ENCODE measurements around the gene MYO1G.
A peak's percentile ranks its signal among the peaks of the same experiment; 100 is the strongest.

Gene MYO1G

DNA sequence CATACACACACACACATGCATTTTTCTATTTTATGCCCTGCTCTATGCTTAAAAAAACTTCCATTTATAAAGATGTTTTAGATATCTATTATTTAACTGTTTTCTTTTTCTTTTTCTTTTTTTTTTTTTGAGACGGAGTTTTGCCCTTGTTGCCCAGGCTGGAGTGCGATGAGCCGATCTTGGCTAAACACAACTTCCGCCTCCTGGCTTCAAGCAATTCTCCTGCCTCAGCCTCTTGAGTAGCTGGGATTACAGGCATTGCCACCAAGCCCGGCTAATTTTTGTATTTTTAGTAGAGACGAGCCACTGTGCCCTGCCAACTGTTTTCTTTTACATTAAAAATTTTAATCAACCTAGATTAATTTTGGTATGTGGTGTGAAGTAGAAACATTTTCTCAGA, 47.9 kb downstream of the MYO1G start:
- no peak for DNase-seq

DNA sequence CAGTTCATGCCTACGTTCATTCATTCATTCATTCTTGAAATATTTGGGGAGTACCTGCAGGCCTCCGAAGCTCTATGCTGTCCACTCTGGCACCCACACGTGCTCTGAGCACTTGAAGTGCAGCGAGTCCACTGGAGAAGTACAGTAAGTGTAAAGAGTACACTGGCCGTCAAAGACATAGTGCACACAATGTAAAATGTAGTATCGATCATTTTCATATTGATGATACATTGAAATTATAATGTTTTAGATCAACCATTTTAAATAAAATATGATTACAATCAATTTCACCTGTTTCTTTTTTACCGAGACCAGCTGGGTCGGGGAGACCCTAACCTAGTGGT, 56.5 kb downstream of the MYO1G start:
- no peak for DNase-seq

DNA sequence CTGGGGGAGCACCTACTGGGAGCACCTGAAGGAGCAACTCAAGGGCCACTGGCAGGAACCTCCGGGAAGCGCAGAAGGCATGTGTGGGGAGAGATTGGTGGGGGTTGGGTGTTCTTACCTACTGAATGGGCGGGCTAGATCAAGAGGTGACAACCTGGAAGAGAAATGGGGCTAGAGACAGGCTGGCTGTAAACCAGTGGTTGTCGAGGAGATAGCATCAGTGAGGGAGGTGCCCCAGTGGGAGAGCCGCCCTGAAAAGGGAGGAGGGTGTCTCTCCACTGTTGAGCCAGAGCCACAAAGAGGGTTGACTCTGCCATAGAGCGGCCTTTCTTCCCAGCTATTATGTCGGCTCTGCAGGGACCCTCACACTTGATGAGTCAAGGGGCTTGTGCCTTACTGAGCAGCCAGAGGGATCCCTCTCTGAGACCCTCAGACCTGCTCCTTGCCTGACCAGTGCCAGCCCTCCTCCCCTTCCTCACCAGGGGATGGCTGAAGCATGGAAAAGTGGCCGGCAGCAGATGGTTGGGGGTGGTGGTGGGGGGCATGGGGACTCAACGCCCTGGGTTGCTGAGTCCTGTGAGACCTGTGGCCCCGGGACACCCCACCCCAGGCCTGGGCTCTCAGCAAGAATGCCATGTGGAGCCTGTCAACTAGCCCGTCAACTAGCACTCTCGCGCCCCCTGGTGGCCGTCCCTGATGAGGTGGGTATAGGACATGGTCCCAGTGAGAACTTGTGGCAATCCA, 57.0 kb downstream of the MYO1G start:
- peak; percentile 62 for DNase-seq

DNA sequence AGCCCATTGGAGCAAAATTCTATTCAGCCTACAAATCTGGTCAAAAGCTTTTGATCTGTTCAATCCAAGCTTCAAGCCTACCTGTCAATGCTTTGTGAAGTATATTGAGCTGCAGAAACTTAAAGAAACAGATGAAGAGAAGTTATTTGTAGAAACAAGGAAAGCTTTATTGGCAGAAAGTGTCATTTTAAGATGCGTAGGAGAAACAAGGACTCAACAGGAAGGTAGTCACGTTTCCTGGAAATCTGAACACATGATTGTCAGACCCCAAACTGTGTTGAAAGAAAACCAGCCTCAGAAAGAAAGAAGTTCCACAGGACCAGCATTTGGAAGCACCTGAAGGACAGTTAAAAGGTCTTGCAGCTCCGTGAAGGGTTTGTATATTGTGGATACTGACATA, 58.7 kb downstream of the MYO1G start:
- no peak for DNase-seq

DNA sequence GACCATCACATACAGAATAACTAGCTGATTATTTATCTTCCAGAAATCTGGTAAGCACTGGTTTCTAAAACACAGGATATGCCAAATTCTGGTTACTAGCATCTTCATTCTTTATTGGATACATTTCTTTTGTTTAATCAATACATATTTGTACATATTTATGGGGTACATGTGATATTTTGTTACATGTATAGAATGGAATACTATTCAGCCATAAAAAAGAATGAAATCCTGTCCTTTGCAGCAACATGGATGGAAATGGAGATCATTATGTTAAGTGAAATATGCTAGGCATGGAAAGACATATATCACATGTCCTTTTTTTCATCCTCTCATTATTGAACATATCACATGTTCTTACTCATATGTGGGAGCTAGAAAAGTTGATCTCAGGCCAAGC, 60.8 kb downstream of the MYO1G start:
- no peak for DNase-seq

DNA sequence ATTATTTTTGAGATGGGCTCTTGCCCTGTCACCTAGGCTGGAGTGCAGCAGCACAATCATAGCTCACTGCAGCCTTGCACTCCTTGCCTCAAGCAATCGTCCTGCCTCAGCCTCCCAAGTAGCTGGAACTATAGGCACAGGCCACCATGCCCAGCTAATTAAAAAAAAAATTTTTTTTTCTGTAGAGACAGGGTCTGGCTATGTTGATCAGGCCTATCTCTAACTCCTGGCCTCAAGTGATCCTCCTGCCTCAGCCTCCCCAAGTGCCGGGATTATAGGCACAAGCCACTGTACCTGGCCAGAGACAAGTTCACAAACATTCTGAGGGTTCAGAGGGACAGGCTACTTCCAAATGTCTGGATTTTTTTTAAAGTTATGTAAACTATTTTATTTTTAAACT, 61.4 kb downstream of the MYO1G start:
- DNase-seq, result no peak

DNA sequence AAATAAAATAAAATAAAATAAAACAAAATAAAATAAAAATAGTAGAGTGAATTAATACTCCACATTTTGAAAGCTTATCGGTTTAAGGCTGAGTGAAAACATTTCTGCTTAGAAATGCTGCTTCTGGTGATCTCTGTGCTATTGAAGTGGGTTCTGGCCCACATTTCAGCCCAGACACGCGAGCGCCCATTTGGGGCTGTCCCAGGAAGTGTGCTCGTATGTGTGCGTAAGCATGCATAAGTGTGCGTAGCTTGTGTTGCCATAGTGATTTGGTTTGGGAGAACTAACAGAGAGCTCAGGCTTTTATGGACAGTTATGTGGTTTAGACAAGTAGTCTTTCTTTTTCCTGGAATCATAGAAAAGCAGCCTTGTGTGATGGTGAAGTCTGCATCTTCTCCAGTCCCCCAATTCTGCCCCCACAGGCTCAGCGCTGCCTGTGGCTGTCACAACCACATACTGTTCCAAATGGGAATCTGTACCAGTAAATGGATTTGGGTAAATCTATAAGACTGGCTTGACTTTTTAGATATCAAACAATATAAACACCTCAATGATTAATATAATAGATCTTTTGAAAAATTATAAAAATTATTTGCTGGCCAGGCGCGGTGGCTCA, 63.7 kb downstream of the MYO1G start:
- peak; percentile 3 for DNase-seq

DNA sequence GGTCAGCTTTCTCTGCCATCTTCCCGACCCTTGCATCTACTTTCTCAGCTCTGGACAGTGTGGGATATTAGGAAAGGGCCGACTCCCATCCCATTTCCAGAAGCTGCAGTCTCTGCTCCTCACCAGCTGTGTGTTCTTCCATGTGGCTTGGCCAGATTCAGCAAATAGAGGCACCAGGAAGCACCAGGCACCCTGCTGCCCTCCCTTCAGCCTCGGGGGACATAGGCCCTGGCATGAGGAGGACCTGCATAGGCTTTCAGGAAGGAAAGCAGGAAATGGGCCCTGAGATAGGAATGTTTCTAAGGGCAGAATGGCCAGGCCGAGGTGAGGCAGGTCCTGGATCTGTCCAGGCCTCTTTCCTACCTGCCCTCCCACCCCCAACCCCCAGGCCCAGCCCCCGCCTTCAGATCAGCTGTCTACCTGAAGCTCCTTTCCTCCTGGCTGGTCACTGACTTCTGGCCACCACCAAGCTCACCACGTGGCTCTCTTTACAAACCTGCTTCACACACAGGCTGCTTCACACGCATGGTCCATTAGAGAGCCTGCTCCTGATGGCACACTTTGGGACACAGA, 66.0 kb downstream of the MYO1G start:
- DNase-seq, result no peak

Data from fibroblast of skin of right biceps (primary cell).